OCI-LY1 (cell line): ENCODE data around the gene IKZF2.

ENCODE experiments used
- H2AFZ ChIP-seq: fragments of 200-600 bp; sonication (generic), shearing (Covaris generic); 2 replicates; pipeline ENCODE4 v1.6.0; 2014; ENCODE audit warnings: antibody characterized with exemption, mild to moderate bottlenecking, low read length
- H3F3A ChIP-seq: fragments of 200-600 bp; sonication (generic), shearing (Covaris generic); 2 replicates; pipeline ENCODE4 v1.6.0; 2014; ENCODE audit warnings: mild to moderate bottlenecking, antibody characterized with exemption, low read length, moderate library complexity; ENCODE audit not compliant: insufficient read depth
- H3K27ac ChIP-seq: fragments of 200-600 bp; sonication (generic); 2 replicates; pipeline ENCODE4 v1.5.1; 2014; ENCODE audit warnings: low read length, mixed run types, mild to moderate bottlenecking, low read depth; ENCODE audit not compliant: poor library complexity, severe bottlenecking
- H3K27me3 ChIP-seq: fragments of 200-600 bp; sonication (generic); 2 replicates; pipeline ENCODE4 v1.6.0; 2014; ENCODE audit warnings: antibody characterized with exemption, mild to moderate bottlenecking, low read length, moderate library complexity; ENCODE audit not compliant: insufficient read depth
- H3K36me3 ChIP-seq: fragments of 200-600 bp; sonication (generic); 2 replicates; pipeline ENCODE4 v1.6.1; 2014; ENCODE audit warnings: mild to moderate bottlenecking, antibody characterized with exemption, low read length, moderate library complexity, mixed read lengths; ENCODE audit not compliant: insufficient read depth
- H3K4me1 ChIP-seq: fragments of 200-600 bp; sonication (generic); 2 replicates; pipeline ENCODE4 v1.5.1; 2014; ENCODE audit warnings: mild to moderate bottlenecking, low read length, moderate library complexity; ENCODE audit not compliant: insufficient read depth, severe bottlenecking
- H3K4me2 ChIP-seq: fragments of 200-600 bp; sonication (generic), shearing (Covaris generic); 2 replicates; pipeline ENCODE4 v1.6.1; 2014; ENCODE audit warnings: low read length
- H3K4me3 ChIP-seq: fragments of 200-600 bp; sonication (generic); 2 replicates; pipeline ENCODE4 v1.5.1; 2014; ENCODE audit warnings: low read length, low read depth, mild to moderate bottlenecking, mixed read lengths; ENCODE audit not compliant: poor library complexity, severe bottlenecking
- H3K79me2 ChIP-seq: fragments of 200-600 bp; shearing (Covaris generic); 2 replicates; pipeline ENCODE4 v1.6.1; 2016; ENCODE audit warnings: mixed run types, low read length, mixed read lengths; ENCODE audit not compliant: insufficient read depth
- H3K9ac ChIP-seq: fragments of 200-600 bp; sonication (generic), shearing (Covaris generic); 2 replicates; pipeline ENCODE4 v1.6.1; 2014; ENCODE audit warnings: mild to moderate bottlenecking, low read length, mixed read lengths
- H3K9me2 ChIP-seq: fragments of 200-600 bp; sonication (generic), shearing (Covaris generic); 2 replicates; pipeline ENCODE4 v1.6.1; 2014; ENCODE audit warnings: low read depth, mild to moderate bottlenecking, low read length, mixed read lengths
- H3K9me3 ChIP-seq: fragments of 200-600 bp; shearing (Covaris generic); 2 replicates; pipeline ENCODE4 v1.6.1; 2014; ENCODE audit warnings: low read length, mixed read lengths
- H4K20me1 ChIP-seq: fragments of 200-600 bp; sonication (generic), shearing (Covaris generic); 2 replicates; pipeline ENCODE4 v1.6.0; 2016; ENCODE audit warnings: mild to moderate bottlenecking, low read length; ENCODE audit not compliant: insufficient read depth
- CTCF ChIP-seq: fragments of 200-600 bp; sonication (generic), shearing (Covaris generic); IDR thresholded peaks from 2 replicates; pipeline ENCODE4 v1.5.1; 2017; ENCODE audit warnings: mild to moderate bottlenecking, antibody characterized with exemption, low read length, moderate library complexity, mixed read lengths
- EZH2 ChIP-seq: fragments of 200-600 bp; sonication (generic), shearing (Covaris generic); IDR thresholded peaks from 2 replicates; pipeline ENCODE4 v1.8.0; 2017; ENCODE audit warnings: borderline replicate concordance, mixed run types, mild to moderate bottlenecking, antibody characterized with exemption, low read length, moderate library complexity, mixed read lengths

The IKZF2 gene

DNA sequence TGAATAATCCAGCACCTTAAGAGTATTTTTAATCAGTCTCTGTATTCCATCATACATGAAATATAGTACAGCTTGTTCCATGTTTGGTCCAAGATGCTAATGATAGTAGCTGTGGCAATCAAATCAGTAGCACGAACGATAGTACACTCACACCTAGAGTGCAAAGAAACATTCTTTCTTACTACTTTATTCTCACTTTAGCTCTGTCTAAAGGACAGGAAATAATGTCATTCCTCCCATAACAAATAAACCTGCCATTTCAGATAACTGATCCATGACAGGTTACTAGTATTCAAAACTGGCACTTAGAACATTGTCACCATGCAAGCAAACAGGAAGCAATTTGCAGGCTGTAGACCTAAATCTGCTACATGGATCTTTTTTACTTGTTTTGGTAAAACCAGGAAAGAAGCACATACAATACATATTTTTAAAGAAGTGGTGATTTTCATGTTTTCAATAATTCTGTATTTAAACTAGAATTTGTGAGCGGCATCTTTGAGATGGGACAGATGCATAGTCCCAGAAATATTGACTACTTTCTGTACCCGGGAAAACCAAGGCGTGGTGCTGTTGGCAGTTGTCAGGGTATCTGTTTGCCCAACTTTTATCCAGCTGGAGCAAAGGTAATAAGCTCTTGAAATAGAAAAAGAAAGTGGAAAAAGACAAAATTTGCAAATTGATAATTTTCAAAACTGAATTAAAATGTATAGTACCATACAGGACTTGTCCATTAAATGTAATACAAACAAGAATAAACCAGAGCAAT lies 49.5 kb downstream of the IKZF2 start:
- Histone ChIP-seq H3K9me3 (no peaks in the 10 kb centered on the region), H3K4me2 (no peak overlapping the region; the same call in 1 of the 2 replicates), H3K27me3 (no peaks in the 10 kb centered on the region), H3K79me2 (peaks cover 100% of the 10 kb centered on the region), H3K27ac (no peak overlapping the region), H3K4me3 (no peak overlapping the region), H3K36me3 (peaks cover 40% of the 10 kb centered on the region), H3K9me2 (no peaks in the 10 kb centered on the region), H3K9ac (no peak overlapping the region), H2AFZ (no peak overlapping the region), H4K20me1 (no peaks in the 10 kb centered on the region), H3F3A (no peaks in the 10 kb centered on the region), H3K4me1 (peaks cover 76% of the 10 kb centered on the region)
- TF ChIP-seq CTCF (no peak), EZH2 (no peak)

- Histone ChIP-seq H3K9me3 (no peaks in the 10 kb centered on the region), H3K4me3 (no peak overlapping the region), H3F3A (no peaks in the 10 kb centered on the region), H3K9ac (no peak overlapping the region), H3K27me3 (no peaks in the 10 kb centered on the region), H3K79me2 (peaks cover 100% of the 10 kb centered on the region), H3K4me1 (peaks cover 68% of the 10 kb centered on the region), H3K4me2 (no peak overlapping the region), H2AFZ (no peak overlapping the region), H3K9me2 (no peaks in the 10 kb centered on the region), H3K36me3 (peaks cover 45% of the 10 kb centered on the region), H4K20me1 (no peaks in the 10 kb centered on the region), H3K27ac (no peak overlapping the region)
- no peak for TF ChIP-seq CTCF
- no peak for TF ChIP-seq EZH2
Observed at GRCh38 chr2:213101109-213101508, 50.3 kb downstream of the IKZF2 start.

GRCh38 chr2:213098612-213099011 lies 52.8 kb downstream of the IKZF2 start:
- no peaks in the 10 kb centered on the region for H3K9me3 ChIP-seq
- no peak overlapping the region for H3K4me3 ChIP-seq
- H3K36me3 ChIP-seq, result peaks cover 68% of the 10 kb centered on the region
- H3K4me2 ChIP-seq, result no peak overlapping the region
- H3K27me3 ChIP-seq, result no peaks in the 10 kb centered on the region
- H3K79me2 ChIP-seq, result peaks cover 100% of the 10 kb centered on the region
- no peaks in the 10 kb centered on the region for H3F3A ChIP-seq
- H3K4me1 ChIP-seq, result peaks cover 44% of the 10 kb centered on the region
- no peak overlapping the region for H3K27ac ChIP-seq
- no peak overlapping the region for H2AFZ ChIP-seq
- no peaks in the 10 kb centered on the region for H4K20me1 ChIP-seq
- TF ChIP-seq EZH2 (no peak), CTCF (no peak)
- no peak overlapping the region for H3K9ac ChIP-seq
- H3K9me2 ChIP-seq, result no peaks in the 10 kb centered on the region
